SKM-1 treated with dmso at 0.1 percent for 144 hours (cell line): ENCODE measurements around the gene CRYZL1.

Source experiments
- DNase-seq: peaks from one replicate; lab custom pipeline; 2025; ENCODE audit not compliant: unreplicated experiment; lab: John Stamatoyannopoulos, UW

The CRYZL1 gene

DNA sequence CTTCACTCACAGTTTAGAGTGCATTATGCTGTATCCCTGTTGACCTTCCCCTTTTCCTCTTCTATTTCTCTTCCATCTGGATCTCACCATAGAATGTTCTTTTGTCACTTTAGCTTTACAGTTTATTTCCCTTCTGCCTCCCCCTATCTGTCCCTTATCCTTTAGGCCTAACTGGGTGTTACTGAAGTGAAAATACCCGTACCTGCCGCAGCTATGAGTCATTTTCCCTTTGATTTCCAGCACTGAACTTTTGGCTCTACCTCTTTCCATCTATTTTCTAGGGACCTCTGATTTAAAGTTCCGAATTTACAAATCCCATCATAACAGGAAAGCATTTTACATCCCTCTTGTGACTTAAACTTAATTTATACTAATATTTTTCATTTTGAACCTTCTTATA, 20.5 kb upstream of the CRYZL1 start:
- DNase-seq: no peak

DNA sequence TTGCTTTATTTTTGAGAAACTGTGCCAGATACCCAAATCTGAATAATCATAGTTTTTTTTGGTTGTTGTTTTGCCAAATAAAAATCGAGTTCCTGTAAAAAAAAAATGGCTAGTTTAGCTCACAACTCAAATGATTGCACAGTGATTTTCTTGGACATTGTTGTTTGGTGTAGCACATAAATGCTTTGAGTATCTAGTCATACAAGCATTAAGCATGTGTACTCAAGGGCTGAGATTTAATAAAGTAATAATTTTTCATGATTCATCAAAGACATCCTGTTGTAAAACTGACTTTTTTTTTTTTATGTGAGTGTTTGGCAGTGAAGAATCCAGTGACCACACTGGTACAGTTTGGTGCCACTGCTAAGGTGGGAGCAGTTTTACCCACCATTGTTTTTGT, 19.6 kb upstream of the CRYZL1 start:
- DNase-seq: no peak

DNA sequence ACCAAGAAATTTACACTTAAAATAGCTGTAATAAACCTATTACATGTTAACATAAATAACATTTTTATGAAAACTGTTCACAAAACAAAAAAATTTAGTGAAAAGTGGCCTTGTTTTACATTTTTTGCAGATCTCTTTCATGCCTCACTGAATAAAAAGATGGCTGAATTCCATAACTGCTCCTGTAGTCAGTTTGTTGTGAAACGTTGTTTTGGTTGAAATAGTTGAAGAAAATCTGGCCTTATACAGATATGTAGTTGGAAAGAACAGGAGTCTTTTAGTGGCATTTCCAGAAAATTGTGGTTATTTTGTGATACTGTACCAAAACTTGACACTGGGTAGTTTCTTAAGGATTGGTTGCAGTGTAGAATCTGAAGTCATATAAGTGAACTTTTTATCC, 18.9 kb upstream of the CRYZL1 start:
- no peak for DNase-seq

DNA sequence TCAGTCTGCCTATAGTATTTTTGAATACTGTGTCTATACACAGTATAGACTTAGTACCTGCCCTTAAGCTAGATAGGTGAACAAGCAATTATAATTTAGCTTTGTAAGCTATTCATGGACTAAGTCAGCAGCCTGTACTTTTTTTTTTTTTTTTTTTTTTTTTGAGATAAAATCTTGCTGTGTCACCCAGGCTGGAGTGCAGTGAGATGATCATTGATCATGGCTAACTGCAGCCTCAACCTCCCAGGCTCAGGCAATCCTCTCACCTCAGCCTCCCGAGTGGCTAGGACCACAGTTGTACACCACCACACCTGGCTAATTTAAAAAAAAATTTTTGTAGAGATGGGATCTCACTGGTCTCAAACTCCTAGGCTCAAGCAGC, 18.0 kb upstream of the CRYZL1 start:
- DNase-seq: no peak

DNA sequence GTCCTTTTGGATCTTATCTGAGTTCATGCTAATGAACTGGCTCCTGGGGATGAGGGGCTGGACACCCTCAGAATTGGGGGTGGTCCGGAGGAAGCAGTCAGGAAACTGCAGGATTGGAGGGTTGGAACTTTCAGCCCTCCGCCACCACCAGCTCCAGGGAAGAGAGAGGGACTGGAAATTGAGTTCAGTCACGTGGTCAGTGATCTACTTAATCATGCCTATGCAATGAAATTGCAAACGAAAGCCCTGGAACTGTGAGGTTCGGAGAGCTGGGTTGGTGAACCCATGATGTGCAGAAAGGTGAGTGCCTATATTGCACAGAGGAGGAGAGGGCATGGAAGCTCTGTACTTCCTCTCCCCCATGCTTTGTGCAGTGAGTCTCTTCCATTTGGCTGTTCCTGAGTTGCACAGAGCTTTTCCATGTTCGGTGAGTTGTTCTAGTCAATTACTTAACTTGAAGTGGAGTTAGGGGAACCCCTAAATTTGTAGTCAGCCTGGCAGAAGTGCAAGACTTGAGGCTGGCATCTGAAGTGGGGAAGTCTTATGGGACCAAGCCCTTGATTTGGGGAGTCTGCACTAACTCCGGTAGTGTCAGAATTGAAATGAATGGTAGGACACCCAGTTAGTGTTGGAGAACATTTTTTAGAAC, 17.5 kb upstream of the CRYZL1 start:
- no peak for DNase-seq

DNA sequence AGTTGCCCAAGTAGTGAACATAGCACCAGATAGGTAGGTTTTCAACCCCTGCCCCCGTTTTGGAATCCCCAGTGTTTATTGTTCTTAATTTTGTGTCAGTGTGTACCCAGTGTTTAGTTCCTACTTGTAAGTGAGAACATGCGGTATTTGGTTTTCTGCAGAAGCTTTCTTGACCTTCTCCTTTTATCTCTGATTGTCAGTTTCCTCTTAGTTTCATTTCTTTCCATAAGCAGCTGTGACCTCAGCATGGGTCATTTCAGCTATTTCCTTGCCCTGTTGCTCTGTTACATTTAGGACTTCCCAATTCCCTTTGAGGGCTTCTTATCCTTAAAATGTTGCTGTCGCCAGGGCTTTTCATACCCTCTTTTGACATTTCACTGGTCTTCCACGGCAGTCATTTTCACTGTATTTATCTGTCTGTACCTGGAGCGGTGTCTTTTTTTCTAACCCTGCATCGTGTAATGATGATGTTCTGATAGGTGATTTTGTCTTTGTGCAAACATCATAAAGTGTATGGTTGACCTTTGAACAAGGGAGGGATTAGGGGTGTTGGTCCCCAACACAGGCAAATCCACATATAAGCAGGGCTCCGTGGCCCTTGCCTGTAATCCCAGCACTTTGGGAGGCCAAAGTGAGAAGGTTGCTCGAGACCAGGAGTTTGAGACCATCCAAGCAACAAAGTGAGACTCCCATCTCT, 15.7 kb upstream of the CRYZL1 start:
- DNase-seq: peak; percentile 69

DNA sequence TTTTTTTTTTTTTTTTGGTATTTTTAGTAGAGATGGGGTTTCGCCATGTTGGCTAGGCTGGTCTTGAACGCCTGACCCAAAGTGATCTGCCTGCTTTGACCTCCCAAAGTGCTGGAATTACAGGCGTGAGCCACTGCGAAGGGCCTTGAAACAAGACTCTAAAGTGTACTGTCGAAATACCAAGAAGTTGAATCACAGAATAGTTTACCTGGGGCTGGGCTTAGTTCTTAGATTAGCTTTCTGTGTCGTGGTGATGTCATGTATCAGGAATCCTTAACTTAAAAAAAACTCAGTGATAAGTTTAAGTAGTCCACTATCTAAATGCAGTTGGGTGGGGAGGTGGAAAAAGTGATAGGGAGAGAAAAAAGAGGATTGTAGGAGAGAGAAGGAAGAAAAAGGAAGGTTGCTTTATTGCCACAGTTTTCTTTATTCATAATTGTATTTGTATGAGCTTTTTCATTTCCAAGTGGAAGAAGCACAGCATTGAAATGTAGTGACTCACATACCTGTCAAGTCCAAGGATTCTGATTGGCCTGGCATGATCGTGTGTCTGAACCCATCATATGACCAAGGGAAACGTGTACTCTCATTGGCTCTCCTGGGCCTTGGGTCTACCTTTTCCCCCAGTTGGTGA, 14.2 kb upstream of the CRYZL1 start:
- DNase-seq: no peak

DNA sequence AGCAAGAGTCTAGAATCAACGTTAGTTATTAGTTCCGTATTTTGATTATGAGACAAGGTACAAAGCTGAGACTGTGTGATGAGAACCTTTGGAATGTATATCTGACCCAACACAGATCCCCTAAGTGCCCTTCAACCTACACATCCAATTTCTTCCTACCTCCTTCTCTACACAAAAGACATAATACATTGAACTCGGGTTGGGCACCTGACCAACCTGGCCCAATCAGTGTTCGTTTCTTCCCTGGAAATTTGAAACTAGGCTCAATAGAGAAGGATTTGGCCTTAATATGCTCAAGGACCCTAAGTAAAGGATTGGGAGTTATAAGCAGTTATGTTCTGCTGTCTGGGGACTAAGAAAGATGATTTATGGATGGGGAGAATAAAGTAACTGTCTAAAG, 12.9 kb upstream of the CRYZL1 start:
- no peak for DNase-seq

DNA sequence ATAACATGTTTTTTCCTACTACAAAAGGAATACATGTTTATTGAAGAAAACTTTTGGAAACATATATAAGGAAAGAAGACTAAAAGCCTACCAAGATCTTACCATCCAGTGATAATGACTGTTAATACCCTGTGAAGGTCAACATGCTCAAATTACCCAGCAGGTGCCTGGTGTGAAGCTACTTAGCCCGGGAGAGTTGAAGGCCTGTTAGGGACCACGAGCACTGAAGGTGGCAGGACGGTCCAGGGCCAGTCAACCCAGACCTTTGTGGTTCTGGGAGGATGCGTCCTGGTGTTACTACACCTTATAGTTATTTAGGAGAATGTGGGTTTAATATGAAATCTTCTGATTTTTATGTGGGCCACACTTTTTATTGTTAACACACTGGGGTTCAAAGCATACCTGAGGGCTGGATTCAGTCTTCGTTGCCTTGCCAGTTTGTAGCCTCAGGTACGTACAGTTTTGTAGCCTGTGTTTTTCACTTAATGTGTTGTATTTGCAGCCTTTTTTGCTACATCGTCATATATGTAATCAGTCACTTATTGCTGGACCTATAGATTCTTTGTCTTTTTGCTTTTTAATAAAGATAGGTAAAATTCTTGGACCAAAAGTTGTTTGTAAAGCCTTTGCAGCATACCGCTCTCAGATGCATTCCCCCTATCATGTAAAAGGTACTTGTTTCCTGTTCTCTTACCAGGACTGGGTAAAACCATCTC, 10.6 kb upstream of the CRYZL1 start:
- DNase-seq: no peak

DNA sequence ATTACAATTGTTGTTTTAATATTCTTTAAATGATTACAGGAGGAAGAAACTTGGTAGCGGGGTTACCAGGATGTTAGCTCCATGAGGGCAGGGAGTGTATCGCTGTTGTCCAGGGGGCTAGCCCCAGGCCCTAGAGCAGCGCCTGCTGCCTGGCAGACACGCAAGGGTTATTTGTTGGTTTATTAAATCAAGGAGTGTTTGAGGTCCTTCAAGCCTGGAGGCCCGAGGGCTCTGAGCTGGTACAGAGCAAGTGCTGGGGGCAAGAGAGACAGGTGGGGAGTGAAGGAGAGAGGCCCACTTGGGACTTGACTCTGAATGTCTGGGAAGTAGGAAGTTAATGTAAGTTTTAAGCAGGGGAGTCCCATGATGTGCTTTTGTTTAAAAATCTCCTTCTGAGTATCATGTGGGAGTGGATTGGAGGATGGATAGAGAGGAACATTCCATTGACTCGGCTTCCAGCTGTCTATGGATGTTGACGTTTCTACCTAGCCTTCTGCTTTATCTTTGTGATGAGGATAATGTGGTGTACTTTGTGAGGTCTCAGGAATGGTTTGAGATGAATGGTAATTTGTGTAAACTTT, 9.5 kb upstream of the CRYZL1 start:
- DNase-seq: no peak

DNA sequence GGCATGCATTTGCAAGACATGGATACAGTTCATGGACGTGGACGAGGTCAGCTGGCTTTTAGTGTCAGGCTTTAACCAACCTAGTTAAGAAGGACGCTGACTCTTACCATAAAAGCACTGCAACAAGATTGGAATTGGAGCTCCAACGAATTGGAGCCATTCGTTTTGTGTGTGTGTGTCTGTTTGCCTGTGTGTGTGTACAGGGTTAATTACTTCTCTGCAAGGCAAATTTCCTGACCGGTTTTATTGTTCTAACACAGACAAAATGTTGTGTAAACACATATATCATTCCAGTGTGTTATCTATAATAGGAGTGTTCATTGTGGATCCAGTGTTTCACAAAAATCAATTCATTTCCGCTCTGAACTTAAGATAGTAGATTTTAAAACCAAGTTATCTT, 8.7 kb upstream of the CRYZL1 start:
- no peak for DNase-seq

DNA sequence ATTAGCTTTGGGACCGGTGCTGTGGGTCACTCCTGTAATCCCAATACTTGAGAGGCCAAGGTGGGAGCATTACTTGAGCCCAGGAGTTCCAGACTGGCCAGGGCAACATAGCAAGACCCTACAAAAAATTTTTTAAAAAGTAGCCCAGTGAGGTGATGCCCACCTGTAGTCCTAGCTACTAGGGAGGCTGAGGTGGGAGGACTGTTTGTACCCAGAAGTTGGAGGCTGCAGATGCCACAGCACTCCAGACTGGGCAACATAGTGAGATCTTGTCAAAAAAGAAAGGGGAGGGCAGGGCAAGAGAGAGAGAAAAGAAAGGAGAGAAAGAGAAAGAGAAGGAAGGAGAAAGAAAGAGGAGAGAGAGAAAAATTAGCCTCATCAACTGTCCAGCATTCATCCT, 7.0 kb upstream of the CRYZL1 start:
- DNase-seq: no peak

DNA sequence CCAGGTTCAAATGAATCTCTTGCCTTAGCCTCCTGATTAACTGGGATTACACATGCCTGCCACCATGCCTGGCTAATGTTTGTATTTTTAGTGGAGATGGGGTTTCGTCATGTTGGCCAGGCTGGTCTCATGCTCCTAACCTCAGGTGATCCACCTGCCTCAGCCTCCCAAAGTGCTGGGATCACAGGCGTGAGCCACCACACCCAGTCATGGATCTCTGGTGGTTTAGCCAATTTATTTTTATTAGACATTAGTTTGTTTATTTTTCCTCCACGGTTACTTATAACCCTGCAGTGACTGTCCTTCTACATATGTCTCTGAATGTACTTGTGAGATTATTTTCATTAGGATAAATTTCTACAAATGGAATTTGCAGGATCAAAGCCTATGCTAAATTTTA, 6.0 kb upstream of the CRYZL1 start:
- DNase-seq: no peak

DNA sequence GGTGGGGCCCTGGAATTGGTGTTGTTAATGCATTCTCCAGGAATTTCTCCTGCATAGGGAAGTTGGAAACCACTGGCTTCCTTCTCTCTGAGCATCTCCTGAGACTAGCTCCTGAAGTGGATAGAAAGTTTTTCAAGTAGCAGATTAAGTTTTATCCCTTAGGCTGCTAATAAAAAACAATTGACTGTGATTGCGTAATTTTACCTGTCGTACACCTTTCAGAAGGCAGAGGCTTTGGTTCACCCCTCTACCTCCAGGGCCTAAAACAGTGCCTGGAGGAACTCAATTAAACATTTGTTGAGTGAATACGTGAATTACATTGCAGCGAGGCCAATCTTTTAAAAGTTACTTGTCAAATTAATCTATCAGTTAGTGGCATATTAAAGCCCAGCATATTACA, 4.2 kb upstream of the CRYZL1 start:
- no peak for DNase-seq

DNA sequence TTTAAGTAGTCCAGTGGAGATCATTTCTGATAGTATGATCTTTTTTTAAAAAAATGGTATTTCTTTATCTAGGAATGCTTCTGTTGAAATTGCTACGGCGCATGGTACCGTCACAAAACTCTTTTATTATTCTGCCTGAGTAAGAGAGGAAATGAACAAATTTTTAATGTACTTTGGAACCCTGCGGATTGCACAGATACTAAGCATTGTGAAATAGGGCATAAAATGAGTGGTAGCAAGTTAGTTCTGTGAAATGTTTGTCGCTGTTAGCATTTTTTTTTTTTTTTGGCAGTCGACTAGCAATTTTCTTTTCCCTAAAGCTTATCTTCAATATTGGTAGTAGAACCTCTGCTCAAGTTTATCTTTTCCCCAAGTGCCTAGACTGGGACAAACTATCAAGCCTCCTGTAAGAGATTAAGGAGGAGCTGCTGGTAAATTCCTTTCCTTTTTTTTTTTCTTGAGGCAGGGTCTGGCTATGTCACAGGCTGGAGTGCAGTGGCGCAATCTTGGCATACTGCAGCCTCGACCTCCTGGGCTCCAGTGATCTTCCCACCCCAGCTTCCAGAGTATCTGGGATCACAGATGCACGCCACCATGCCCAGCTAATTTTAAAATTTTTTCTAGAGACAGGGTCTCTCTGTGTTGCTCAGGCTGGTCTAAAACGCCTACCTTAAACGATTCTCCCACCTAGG, 3.0 kb upstream of the CRYZL1 start:
- no peak for DNase-seq

DNA sequence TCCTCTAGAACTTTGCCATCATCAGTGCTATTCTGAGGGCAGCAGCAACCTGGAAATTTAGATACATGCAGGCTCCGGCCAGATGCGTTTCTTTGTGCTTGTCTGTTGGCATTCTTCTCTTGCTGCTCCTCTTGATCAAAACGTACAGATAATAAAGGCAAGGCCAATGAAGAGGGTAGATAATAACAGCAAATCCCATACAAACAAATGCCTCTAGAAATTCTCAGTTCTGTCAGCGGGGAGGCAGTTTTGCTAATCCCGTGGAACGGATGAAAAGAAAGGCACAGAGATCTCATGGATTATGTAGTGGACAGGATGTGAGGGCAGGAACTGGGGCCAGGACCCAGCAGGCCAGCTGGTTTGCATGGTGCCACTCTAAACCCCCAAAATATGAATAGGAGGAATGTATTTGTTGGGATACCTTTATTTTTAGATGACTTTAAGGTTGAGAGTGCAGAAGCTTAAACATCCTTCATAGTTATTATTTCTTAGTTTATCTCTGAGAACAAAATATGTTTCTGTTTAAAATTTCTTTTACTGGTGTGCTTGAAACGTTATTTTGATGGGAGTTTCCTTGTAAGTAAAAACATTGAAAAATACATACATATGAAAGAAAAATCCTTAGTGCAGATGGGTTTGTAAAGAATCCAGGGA, 2.2 kb upstream of the CRYZL1 start:
- no peak for DNase-seq

DNA sequence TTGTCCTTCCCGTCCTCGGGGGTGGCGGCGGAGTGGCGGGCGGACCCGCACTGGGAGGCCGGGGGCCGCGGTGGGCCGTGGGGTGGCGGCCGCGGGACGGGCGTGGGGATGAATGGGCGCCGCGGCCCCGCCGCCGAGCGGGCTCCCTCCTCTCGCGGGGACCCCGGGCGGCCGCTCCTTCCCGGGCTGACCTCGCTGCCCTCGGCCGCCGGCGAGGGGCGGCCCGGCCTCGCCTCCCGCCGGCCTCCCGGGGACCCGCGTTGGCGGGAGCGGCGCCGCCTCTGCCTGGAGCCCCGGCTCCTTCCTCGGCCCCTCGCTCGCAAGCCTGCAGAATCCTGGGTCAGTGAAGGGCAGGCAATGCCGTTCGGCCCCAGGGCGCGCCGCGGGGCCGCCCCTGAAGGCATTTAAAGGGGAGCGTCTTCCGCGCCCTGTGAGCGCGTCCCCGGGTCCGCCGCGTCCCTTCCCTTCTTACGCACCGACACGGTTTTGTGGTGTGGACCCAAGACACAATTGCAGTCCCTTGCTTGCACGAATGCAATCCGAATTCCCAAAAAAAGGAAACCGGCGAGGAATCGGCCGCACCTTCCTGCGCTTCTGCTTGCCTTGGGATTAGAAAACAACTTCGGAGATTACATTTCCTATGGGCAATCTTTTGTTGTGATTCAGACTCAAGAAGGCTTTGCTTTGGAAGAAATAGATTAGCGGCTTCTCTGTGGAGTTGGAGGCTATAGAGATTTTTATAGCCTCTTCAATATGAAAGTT, 1.5 kb upstream of the CRYZL1 start:
- no peak for DNase-seq

DNA sequence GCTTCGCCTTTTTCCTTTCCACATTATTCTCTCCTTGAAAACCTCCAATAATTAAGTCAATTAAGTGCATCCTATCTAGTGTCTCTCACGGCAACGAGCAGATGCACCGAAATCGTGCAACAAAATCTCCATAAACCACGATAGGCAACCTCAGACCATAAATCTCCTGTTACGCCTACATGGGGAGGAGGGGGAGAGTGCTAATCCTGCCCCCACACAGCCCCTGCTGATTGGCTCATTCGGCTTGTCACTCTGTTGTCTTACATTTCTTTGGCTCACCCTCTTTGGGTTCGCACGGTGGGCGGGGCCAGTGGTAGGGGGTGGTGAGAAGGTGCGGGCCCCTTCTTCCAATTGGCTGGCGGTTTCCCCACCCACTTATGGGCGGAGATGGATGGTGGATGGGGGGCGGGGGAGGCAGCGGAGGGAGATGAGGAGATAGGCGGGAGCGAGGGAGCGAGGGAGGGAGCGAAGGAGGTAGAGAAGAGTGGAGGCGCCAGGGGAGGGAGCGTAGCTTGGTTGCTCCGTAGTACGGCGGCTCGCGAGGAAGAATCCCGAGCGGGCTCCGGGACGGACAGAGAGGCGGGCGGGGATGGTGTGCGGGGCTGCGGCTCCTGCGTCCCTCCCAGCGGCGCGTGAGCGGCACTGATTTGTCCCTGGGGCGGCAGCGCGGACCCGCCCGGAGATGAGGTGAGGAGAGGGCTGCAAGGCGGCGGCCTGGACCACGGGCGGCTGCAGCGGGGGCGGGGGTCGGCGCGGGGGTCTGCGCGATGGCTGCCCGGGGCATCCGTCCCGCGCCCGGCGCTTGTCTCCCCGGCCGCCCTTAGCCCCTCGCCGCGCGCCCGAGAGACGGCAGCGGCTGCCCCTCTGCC, 720 bp upstream of the CRYZL1 start, which contains the start of gene ITSN1:
TSS of gene ITSN1 (plus strand) at position 475 of the 869 bp plus-strand sequence. CDS start 76,328 bp downstream, outside the sequence.
- peak; percentile 95 for DNase-seq
